HG02763 (cell line): Measurements from ENCODE around the gene CFDP1.

Experiments
- ATAC-seq: cut with Tn5 transposase; IDR thresholded peaks from one replicate; pipeline ENCODE4 v1.9.1; 2021; ENCODE audit warnings: mild to moderate bottlenecking, moderate library complexity; ENCODE audit not compliant: unreplicated experiment

CFDP1 gene

DNA sequence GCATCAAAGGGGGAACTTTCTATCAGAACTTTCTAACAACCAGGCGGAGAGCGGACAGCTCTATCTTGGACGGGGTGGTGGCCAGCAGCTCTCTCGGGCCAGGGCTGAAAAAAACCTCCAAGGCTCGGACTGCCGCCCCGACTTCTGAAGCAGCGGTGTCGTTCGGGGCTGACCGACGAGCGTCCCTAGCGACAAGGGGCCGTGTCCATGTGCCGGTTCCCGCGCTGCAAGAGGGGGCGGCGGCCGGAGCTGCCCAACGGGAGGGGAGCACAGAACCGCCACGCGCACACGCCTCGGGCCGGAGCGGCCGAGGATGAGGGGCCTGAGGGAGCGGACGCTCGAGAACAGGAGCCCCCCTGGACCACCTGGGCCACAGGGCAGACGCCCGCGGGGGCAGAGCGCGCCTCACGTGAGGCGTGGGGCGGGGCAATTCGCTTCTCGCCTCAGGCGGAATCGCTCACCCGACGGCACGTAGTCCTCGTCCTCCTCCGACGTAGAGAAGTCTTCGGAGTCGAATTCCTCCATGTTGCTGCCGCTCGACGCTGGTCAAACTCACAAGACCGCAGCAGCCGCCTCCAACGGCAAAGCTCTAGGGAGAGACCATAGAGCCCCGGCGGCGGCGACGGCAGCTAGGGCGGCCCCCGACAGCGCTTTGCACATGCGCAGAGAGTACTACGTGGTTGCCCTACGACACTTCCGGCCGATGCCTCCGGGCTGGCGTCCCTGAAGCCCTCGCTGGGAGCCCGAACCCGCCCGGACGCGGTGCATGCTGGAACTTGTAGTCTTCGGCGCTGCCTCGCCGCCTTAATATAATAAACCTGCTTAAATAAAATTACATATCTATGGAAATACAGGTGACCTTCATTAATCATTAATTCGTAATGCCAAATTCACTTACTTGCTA is at the start of gene CFDP1:
Gene CFDP1, minus strand, starts transcription at position 676 of the 904 bp plus-strand sequence. Its CDS starts 151 bp downstream, at position 525.
- peak; percentile 93 for ATAC-seq

DNA sequence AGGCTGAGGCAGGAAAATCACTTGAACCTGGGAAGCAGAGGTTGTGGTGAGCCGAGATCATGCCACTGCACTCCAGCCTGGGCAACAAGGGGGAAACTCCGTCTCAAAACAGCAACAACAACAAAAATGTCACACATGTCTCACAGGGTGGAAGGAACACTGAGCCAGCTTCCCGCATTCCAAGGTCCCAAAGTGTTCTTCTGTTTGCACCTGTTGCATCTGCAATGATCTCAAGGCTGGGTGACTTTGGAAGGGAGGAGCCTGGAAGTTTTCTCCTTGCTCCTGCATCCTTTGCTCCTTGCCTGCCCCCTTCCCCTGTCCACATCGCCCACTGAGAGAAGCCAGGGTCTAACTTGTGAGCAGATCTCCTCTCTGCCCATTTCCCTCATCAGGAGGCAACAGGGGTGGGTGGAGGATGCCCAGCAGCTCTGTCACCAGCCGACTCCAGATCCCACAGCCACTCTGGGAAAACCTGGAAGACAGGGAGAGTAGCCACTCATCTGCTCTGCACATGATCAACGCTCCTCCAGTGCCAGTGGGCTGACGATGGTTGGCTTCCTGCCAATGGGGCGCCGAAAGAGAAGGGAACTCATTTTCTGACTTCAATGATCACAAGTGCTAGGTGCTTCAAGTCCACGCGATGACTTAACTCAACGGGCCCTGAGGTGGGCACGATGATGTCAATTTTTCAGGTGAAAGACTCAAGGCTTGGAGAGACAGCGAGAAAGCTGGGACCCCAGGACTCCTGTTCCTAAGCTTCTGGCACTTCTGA is 49.3 kb upstream of the CFDP1 start:
- no peak for ATAC-seq

DNA sequence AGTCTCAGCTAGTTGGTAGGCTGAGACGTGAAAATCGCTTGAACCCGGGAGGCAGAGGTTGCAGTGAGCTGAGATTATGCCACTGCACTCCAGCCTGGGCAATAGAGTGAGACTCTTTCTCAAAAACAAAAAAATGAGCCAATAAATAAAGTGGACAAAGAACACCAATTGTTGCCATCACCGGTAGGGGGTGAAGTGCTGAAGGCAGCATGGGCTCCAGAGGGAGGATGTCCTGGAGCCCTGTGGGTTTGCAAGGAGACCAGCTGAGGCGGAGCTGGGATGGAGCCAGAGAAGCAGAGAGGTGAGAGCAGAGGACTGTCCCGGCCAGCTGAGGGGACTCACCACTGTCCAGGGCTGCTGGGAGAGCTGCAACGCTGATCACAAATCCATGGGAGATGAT is 48.2 kb upstream of the CFDP1 start:
- ATAC-seq: no peak

DNA sequence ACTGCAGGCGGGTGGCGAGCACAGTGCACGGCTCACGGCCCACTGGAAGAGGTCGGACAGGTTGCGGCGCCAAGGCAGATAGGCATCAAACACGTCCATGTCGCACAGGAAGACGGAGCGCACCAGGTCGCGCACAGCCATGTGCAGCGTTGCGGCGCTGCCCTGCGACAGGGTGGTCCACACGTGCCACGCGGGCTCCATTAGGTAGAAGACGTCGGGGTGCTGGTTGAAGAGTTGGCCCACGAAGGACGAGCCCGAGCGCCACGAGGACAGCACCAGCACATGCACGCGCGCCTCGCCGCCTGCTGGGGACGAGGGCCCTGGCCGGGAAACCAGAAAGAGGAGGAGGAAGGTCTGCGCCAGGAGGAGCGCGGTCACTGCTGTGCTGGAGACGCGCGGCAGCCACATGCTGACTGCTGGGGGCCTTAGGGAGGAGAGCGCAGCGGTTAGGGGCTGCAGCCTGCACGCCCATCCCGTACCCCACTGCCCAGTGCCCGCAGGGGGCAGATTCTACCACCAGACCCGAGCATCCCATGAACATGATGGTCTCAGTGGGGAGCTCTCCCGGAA is 46.2 kb upstream of the CFDP1 start:
- no peak for ATAC-seq

DNA sequence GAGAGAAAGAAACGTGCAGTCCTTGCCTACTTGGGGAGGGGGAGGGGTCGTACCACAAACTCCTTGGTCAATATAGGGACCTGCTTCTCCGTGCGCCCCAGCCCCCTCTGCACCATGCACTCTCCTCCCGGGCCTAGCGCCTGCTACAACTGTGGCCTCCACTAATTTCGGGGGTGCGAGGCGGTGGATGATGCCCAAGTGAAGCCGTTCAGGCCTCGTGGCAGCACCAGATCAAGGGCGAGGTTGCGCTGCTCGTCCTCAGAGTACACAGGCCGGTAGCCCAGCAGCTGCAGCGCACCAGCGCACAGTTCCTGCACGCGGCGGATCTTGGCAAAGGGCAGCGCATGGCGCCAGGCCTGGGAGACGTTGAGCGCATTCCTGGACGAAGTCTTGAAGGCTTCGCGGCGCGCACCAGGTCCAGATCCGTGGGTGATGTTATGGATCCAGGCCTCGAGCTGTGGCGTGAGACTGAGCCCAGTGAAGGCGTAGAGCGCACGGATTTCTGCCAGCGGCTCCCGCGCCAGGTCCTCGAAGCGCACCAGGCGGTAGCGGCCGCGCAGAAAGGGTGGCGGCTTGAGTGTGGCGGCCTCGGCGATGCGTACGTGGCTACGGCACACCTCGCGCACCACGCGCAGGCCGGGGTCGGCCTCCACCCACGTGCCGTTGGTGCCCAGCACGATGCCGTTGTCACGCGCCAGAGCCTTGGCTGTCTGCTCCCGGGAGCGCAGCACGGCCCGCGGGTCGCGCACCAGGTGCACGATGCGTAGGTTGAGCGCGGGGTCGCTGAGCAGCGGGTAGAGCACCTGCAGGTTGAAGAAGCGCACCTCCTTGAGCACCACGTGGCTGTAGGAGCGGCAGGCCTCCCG is 45.4 kb upstream of the CFDP1 start:
- ATAC-seq: no peak

DNA sequence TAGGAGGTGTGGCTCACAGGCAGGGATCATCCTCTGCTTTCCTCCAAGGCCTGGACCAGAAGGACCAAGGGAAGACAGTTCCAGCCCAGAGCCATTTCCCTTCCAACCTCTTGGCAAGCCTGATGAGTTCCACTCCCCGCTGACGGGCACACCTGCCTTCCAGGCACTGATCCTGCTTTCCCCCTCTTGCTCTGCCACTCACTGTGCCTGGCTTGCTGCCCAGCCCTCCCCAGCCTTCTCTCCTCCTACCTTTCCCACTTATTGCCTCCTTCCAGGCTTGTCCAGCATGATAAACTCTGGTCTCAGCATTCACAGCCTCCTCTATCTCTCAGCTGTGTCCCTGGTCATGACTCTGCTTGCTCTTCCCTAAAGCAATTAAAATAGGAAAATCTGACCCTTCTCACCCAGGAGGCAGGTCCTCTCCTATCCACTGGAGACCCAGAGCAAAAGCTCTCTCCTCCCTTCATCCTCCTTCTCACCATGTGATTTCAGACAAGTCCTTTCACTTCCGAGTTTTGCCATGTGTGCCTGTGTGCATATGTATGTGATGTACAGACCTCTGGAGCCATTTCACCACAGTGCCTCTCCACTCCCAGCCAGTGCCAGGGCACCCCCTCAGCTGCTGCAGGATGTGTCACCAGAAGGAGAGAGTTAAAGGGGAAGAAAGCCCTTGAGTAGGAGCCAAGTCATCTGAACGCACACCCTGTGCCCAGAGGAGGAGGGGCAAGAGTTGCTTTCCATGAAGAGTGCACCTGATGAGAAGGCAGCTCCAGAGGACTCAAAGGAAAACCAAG is 44.6 kb upstream of the CFDP1 start:
- ATAC-seq: no peak

DNA sequence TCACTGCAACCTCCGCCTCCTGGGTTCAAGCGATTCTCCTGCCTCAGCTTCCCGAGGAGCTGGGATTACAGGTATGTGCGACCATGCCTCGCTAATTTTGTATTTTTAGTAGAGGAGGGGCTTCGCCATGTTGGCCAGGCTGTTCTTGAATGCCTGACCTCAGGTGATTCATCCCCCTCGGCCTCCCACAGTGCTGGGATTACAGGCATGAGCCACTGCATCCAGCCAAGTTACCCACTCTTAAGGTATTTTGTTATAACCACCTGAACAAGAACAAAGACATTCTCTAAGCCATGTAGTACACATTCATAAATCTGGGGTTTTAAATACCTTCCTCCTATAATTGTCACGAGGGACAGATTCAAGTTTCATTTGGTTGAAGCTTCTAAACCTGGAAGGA is 43.5 kb upstream of the CFDP1 start:
- no peak for ATAC-seq

DNA sequence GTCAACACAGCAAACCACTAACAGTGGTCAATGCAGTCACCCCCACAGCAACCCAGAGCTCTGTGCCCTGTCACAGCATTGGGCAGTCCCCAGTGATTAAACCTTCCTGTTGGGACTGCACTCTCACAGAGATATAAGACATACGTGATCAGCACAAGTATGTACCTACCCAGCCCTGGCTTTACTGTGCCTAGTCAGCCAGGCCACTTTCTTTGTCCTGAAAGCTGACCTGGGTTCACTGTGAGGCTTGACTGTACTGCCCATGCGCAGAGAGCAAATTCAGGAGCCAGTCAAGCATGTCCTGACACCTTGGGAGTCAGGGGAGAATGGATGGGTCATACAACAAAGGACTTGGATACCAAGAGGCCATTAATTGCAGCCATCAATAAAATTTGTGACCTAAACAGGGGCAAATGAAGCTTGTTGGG is 42.1 kb upstream of the CFDP1 start:
- no peak for ATAC-seq

DNA sequence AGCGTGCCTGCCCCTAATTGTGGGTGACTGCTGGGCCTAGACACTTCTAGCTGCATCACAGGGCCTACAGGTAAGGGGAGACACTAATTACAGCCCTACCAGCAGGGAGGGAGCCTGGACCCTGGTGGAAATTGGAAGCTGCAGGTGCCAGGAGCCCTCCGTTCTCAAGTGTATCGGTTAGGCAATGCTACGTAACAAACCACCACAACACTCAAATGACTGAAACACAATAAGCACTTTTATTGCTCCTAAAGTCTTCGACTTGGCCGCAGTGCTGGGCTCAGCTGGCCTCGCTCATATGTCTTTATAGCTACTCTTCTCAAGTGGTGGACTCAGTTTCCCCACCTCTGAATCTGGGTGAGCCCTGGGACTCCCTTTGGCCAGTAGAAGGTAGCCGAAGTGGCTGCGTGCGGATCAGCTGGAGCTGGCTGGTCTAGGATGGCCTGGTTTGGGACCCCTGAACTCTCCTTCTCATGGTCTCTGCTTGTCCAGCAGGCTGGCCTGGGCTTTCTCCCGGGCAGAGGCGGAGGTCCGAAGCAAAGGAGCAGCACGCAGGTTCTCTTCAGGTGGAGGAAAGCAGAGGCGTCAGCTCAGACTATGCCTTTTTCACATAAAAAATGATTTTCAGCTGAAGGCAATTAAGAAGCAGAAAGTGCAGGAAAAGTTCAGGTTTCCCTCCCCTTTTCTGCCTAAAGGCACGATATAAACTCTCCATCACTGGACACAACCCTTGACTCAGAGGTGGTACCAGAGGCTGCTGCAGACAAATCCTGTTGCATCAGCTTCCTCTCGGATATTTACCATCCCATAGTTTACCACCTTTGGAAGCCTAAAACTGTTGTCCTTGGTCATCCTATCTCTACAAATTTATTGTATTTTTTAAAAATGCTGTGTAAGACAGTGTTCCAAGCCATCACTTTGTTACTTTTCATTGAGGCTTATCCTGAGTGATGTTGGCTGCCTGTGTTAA is 39.9 kb upstream of the CFDP1 start:
- no peak for ATAC-seq

DNA sequence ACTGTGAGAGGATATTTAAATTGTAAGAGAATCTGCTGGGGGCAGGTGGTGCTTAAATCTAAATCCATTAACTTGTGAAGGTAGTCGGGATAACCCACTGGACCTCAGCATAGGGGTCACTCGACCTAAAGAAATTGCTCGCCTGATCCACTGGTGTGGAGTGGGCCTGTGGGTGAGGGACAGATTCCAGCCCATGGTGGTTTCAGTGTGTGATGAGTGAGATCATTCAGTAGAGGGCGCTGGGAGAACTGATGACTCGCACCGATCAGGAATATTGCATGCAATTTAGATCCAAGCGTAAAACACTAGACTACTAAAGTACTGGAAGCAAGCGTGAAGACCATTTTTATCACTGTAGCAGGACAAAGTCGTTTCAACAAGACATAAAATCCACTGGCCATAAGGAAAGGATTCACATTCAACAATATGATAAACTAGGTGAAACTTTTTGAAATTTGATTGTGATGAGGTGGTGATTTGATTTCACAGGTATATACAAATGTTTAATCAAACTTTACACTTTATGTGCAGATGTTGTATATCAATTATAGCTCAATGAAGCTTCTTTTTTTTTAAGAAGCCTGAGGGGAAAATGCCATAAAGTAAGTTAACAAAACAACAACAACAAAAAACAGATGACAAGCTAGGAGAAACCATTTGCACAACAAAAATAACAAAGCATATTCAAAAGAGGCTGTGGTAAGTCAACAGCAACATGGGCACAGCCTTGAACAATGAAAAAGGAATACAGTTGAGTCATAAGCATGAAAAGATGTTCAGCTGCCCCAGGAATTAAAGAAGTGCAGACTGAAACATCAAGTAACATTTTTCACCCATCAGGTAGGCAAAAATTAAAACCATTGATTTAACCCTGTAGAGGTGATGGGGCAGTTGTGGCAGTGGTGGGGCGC is 38.7 kb upstream of the CFDP1 start:
- ATAC-seq: peak; percentile 65

DNA sequence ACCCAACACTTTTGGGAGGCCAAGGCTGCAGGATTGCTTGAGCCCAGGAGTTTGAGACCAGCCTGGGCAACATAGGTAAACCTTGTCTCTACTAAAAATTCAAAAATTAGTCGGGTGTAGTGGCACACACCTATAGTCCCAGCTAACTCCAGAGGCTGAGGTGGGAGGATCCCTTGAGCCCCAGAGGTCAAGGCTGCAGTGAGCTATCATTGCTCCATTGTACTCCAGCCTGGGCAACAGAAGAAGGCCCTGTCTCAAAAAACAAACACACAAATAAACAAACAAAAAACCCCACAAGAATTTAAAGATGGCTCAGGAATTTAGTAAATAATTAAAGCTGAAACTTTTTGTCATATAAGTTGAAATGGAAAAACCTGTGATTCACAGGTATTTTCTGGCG is 33.5 kb upstream of the CFDP1 start:
- no peak for ATAC-seq

DNA sequence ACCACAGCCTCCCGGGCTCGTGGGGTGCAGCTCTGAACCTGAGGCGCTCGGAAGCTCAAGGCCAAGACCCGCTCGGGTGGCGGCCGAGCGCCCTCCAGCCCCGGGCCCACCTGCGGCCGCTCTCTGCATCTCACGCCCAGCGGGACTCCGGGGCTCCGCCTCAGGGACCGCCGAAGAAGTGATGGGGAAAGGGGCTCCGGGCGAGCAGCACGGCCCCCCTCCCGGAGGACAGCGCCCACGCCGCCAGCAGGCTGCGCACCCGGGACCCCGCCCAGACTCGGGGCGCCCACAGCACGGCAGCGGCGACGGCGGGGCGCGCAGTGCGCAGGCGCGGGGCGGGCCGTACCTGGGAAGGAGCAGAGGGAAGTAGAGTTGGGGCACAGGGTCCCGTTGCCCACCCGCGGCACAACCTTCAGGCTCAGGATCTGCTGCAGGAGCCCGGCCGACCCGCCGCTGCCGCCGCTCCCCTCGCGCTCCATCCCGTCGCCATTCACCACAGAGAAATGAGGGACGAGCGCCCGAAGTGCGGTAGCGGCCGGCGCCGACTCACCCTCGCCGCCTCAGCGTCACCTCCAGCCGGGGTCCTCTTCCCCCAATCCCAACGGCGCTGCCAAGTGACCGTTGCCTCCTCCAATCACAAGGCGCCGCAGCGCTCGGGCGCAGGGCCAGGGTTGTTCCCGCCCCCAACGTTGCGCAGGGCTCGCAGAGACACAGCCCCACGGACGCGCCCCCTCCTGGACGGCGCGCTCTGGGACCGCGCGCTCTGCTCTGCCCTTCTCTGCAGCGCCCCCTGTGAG is 31.0 kb upstream of the CFDP1 start, which contains the start of gene TMEM170A:
Gene TMEM170A, minus strand, starts transcription at position 568 of the 797 bp plus-strand sequence. Its CDS starts 89 bp downstream, at position 479.
- ATAC-seq: peak; percentile 93

DNA sequence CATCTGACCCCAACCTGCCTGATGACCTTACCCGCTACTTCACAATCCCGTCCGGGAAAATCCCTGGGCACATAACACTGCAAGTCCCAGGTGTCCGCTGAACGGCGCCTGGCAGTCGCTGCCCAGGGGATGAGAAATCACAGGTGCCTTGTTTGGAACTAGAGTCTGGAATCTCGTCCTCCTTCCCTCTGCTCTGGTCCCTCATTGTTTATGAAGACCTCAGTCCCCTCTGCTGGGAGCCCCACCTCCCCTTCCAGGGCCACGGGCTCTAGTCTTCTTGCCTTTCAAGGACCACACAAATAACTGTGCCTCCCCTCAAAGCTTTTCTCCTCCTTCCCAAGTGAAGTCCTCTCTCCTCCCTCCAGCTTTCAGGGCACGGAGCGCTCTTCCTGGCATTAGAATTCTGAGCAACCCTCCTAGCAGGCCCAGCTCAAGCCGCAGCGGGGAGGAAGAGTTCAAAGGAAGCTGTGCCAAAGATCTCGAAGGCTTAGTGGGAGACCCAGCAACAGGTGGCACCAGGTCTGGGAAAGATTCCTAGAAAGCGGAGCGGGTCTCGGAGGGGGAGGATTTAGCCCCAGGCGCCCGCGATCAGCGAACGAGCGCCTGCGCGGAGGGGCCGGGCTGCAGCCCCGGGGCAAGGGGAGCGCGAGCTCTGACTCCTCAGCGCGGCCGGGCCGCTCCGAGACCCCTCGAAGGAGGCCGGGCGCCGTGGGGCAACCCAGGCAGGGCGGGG is 30.3 kb upstream of the CFDP1 start:
- ATAC-seq: peak; percentile 11

DNA sequence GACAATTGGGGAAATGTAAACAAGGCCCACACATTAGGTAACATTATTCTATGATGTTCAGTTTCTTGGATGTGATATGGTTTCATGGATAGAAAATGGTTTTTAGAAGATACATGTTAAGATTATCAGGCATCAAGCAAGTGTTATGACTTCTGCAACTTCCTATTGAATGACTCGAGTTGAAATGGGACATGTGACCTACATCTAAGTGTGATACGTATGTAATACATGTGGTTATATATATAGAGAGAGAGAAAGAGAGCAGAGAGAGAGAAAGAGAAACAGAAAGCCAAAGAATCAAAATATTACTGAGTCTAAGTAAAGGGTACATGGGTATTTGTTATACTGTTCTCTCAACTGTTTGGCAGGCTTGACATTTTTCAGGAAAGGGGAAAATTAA is 29.5 kb upstream of the CFDP1 start:
- ATAC-seq: no peak

DNA sequence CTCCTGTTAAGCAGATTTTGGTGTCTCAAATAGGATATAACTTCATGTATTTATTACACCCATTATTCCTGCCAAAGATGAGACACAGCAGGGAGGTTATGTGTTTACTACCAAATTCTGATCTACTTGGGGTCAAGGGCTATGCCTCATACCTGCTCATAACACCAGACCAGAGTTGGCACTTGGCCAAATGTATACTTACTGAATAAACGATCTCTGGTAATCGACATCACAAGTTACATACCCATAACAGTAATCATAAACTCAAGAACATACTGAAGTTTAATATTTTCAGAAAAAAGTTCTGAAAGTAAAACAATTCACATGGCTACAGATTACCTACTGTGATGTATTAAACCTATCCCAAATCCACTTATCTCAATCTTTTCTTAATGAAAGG is 28.3 kb upstream of the CFDP1 start:
- no peak for ATAC-seq

DNA sequence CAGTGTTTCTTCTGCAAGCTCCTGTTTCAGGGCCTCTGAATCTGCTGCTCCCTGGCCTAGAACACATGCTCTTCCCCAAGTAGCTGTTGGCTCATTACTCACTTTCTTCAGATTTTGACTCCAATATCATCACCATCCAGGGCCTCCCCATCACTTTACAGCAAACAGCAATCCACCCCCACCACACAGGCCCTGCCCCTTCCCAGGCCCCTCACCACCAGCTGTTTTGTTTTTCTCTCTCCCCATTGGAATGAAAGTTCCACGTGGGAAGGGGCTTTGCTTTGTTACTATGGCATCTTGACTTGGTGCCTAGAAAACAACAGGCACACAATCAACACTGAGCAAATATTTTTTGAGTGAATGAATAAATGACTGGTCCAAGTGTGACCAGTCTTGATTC is 27.1 kb upstream of the CFDP1 start:
- no peak for ATAC-seq
